ENCODE results near the gene CLSTN1. TPM values are rescaled to one million over a fixed set of nuclear protein-coding genes. Genes with fewer than 3 reads are reported as not detected.
A peak's percentile ranks its signal among the peaks of the same experiment; 100 is the strongest.

The CLSTN1 gene
- total and polyA plus RNA-seq, 2 of the 13 experiments (the other 11 are each of a cell fraction or from before 2014, with no cell fraction given), result 19.7 to 29.8 TPM

DNA sequence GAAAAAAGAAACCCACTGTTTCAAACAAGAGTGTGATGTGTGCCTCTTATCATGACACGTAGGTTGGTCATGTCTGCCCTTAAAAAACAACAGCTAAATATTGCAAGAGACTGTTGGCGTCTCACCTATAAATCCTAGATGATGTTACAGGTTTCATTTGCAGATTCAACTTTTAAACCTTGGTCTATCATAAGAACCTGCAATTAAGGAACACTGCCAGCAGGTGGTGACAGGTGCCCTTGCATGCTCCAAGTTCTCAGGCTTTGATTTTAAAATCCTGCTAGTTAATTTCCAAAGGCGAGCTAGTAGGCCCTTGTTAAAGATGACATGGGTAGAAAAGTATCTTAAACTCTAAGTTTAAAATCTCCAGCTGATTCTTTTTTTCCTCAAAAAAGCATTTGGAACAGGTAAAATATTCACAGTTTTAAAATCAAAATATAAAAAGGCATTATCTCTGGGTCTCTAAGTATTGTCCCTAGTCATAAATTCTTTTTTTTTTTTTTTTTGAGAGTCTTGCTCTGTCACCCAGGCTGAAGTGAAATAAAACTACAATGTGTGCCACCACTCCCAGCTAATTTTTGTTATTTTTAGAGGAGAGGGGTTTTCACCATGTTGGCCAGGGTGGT lies 39.1 kb downstream of the CLSTN1 start (continued):
- no peak for TF ChIP-seq ZNF232 (CRISPR knock-in tag; IDR thresholded peaks at IDR 0.05; ENCODE audit: borderline replicate concordance)
- 0 out of 2 replicates have a peak, but pooled peaks have one; percentile 21 for TF ChIP-seq ARID3A (IDR thresholded peaks at IDR 0.05; ENCODE audit: low read depth, low read length)
- no peak for TF ChIP-seq ZNF256 (CRISPR knock-in tag; conservative IDR thresholded peaks at IDR 0.05)
- no peak for TF ChIP-seq RBM39 (IDR thresholded peaks at IDR 0.05; ENCODE audit: low read depth, low read length, poor library complexity, severe bottlenecking)
- TF ChIP-seq HMGA1 (CRISPR knock-in tag; conservative IDR thresholded peaks at IDR 0.05), result no peak
- TF ChIP-seq, protein P1, sequence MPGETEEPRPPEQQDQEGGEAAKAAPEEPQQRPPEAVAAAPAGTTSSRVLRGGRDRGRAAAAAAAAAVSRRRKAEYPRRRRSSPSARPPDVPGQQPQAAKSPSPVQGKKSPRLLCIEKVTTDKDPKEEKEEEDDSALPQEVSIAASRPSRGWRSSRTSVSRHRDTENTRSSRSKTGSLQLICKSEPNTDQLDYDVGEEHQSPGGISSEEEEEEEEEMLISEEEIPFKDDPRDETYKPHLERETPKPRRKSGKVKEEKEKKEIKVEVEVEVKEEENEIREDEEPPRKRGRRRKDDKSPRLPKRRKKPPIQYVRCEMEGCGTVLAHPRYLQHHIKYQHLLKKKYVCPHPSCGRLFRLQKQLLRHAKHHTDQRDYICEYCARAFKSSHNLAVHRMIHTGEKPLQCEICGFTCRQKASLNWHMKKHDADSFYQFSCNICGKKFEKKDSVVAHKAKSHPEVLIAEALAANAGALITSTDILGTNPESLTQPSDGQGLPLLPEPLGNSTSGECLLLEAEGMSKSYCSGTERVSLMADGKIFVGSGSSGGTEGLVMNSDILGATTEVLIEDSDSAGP (CRISPR knock-in tag; IDR thresholded peaks at IDR 0.05; ENCODE audit: borderline replicate concordance), result no peak
- no peak for TF ChIP-seq BRCA1 (CRISPR knock-in tag; IDR thresholded peaks at IDR 0.05)
- TF ChIP-seq SATB2 (CRISPR knock-in tag; IDR thresholded peaks at IDR 0.05), result no peak
- TF ChIP-seq SAP130 (CRISPR knock-in tag; IDR thresholded peaks at IDR 0.05; ENCODE audit: low read depth), result no peak
- TF ChIP-seq, protein P2, sequence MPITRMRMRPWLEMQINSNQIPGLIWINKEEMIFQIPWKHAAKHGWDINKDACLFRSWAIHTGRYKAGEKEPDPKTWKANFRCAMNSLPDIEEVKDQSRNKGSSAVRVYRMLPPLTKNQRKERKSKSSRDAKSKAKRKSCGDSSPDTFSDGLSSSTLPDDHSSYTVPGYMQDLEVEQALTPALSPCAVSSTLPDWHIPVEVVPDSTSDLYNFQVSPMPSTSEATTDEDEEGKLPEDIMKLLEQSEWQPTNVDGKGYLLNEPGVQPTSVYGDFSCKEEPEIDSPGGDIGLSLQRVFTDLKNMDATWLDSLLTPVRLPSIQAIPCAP (CRISPR knock-in tag; IDR thresholded peaks at IDR 0.05; ENCODE audit: low read depth), result no peak
- TF ChIP-seq NAIF1 (CRISPR knock-in tag; IDR thresholded peaks at IDR 0.05; ENCODE audit: borderline replicate concordance), result no peak
- peak; percentile 84 for TF ChIP-seq STAG1 (CRISPR knock-in tag; IDR thresholded peaks at IDR 0.05)
- TF ChIP-seq ZNF782 (CRISPR knock-in tag; IDR thresholded peaks at IDR 0.05; ENCODE audit: borderline replicate concordance), result no peak
- TF ChIP-seq ZFAT (CRISPR knock-in tag; conservative IDR thresholded peaks at IDR 0.05), result no peak
- TF ChIP-seq SMC3 (IDR thresholded peaks at IDR 0.05; ENCODE audit: low read length), result peak; percentile 95
- no peak for TF ChIP-seq FOXA3 (CRISPR knock-in tag; IDR thresholded peaks at IDR 0.05)
- TF ChIP-seq ATF1 (CRISPR knock-in tag; IDR thresholded peaks at IDR 0.05), result no peak
- no peak for TF ChIP-seq ZBTB26 (CRISPR knock-in tag; IDR thresholded peaks at IDR 0.05; ENCODE audit: borderline replicate concordance)
- TF ChIP-seq, protein P3, sequence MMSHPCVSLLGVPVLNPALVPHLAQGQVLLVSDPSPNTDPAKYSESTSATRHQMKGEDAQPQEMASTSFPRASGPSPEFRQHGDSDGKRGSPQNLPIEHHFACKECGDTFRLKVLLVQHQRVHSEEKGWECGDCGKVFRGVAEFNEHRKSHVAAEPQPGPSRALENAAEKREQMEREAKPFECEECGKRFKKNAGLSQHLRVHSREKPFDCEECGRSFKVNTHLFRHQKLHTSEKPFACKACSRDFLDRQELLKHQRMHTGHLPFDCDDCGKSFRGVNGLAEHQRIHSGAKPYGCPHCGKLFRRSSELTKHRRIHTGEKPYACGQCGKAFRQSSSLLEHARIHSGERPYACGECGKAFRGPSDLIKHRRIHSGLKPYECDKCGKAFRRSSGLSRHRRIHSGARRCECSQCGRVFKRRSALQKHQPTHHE (CRISPR knock-in tag; IDR thresholded peaks at IDR 0.05; ENCODE audit: borderline replicate concordance), result no peak
- TF ChIP-seq PHF8 (CRISPR knock-in tag; IDR thresholded peaks at IDR 0.05), result no peak
- TF ChIP-seq RAD21 (CRISPR knock-in tag; IDR thresholded peaks at IDR 0.05), result peak; percentile 74
- TF ChIP-seq JUN (CRISPR knock-in tag; IDR thresholded peaks at IDR 0.05), result no peak
- no peak for TF ChIP-seq ZNF431 (CRISPR knock-in tag; IDR thresholded peaks at IDR 0.05; ENCODE audit: borderline replicate concordance, low read depth)
- no peak for TF ChIP-seq ZNF781 (CRISPR knock-in tag; IDR thresholded peaks at IDR 0.05; ENCODE audit: borderline replicate concordance, not compliant biosample characterization)
- no peak for TF ChIP-seq KMT2B (CRISPR knock-in tag; IDR thresholded peaks at IDR 0.05)

All from HepG2 (cell line).